K562 (cell line): ENCODE data around the gene TNIK. TPM values are rescaled to one million over a fixed set of nuclear protein-coding genes. Genes with fewer than 3 reads are reported as not detected.

Source experiments
- ATAC-seq: fragments of 200-7000 bp; cut with Tn5 transposase; 3 replicates; pipeline ENCODE4 v1.9.1; 2020; ENCODE audit warnings: moderate library complexity
- BruUV-seq: library from RNA; stranded (reverse); fragments of 400-500 nt; replicated peaks from 2 replicates; lab custom pipeline; 2021; lab: Mats Ljungman, UMichigan
- CTCF ChIA-PET: fragments of 300-600 bp; formaldehyde crosslinking; extraction: SDS; loops from one replicate; lab custom pipeline; 2021; ENCODE audit warnings: low intra/inter-chr PET ratio; lab: Yijun Ruan, JAX
- POLR2A ChIA-PET: fragments of 300-600, 350-650 bp; sonication (Branson Sonifier 250); formaldehyde crosslinking; extraction: SDS; loops from one replicate; lab custom pipeline; 2021; ENCODE audit warnings: antibody characterized with exemption, inconsistent platforms; lab: Yijun Ruan, JAX
- DNase-seq, 4 experiments: peaks; one replicate each; pipeline versions ENCODE4 v3.0.0 to v3.0.0-alpha.2; 2011 to 2018; ENCODE audit warnings: low spot score in 3 of 4, mixed read lengths in 3 of 4; ENCODE audit errors: extremely low read depth in 1 of 4
- FAIRE-seq: peaks from 2 replicates; lab custom pipeline; 2011; peaks lifted over from hg19 to GRCh38; lab: Jason Lieb, UNC
- H2AFZ ChIP-seq: 2 replicates; pipeline ENCODE4 v1.6.0; 2011; ENCODE audit warnings: low read depth, low read length, control low read depth, inconsistent platforms
- H3K27ac ChIP-seq: fragments of 200-600 bp; 3 replicates; pipeline ENCODE4 v1.8.0; 2011; ENCODE audit warnings: low read depth, mild to moderate bottlenecking, control low read depth, inconsistent platforms, low read length, moderate library complexity, mixed read lengths; ENCODE audit errors: extremely low read depth
- H3K27me3 ChIP-seq, 2 experiments: fragments of 300-600 bp in 1 of 2; 2 replicates in 1 of 2; 3 replicates in 1 of 2; pipeline versions ENCODE4 v1.6.0 to v1.8.0; 2011; ENCODE audit warnings: inconsistent platforms in 2 of 2, low read length in 2 of 2, mild to moderate bottlenecking in 1 of 2, mixed read lengths in 1 of 2, moderate library complexity in 1 of 2; ENCODE audit not compliant: control insufficient read depth in 2 of 2, insufficient read depth in 2 of 2
- H3K36me3 ChIP-seq: fragments of 300-600 bp; 3 replicates; pipeline ENCODE4 v1.8.0; 2011; ENCODE audit warnings: mild to moderate bottlenecking, low read length, inconsistent platforms; ENCODE audit not compliant: control insufficient read depth, insufficient read depth
- H3K4me1 ChIP-seq, 2 experiments: fragments of 200-600 bp in 1 of 2; replicated peaks in 1 of 2; 2 replicates in 1 of 2; 3 replicates in 1 of 2; pipeline versions ENCODE4 v1.5.1 to v1.8.0; 2011; ENCODE audit warnings: inconsistent platforms in 2 of 2, low read length in 2 of 2, mild to moderate bottlenecking in 1 of 2, mixed read lengths in 1 of 2, moderate library complexity in 1 of 2; ENCODE audit not compliant: control insufficient read depth in 2 of 2, insufficient read depth in 2 of 2
- H3K4me2 ChIP-seq: 2 replicates; pipeline ENCODE4 v1.6.1; 2011; ENCODE audit warnings: low read length, control low read depth, inconsistent platforms, mixed read lengths; ENCODE audit not compliant: insufficient read depth
- H3K4me3 ChIP-seq: fragments of 200-600 bp; sonication (generic), shearing (Covaris generic); 2 replicates; pipeline ENCODE4 v1.5.1; 2016; ENCODE audit warnings: control low read depth, inconsistent platforms
- H3K79me2 ChIP-seq: fragments of 200-600 bp; 3 replicates; pipeline ENCODE4 v1.8.0; 2011; ENCODE audit warnings: low read length, inconsistent platforms; ENCODE audit not compliant: control insufficient read depth, insufficient read depth
- H3K9ac ChIP-seq, 2 experiments: 2 replicates each; pipeline versions ENCODE4 v1.6.0 to v1.6.1; 2011; ENCODE audit warnings: low read depth in 2 of 2, low read length in 2 of 2, control low read depth in 1 of 2, inconsistent platforms in 1 of 2, mild to moderate bottlenecking in 1 of 2, mixed read lengths in 1 of 2; ENCODE audit not compliant: insufficient read depth in 1 of 2
- H3K9me1 ChIP-seq: one replicate; pipeline ENCODE4 v1.6.0; 2011; ENCODE audit warnings: inconsistent platforms, mild to moderate bottlenecking, low read length, moderate library complexity; ENCODE audit not compliant: control insufficient read depth, insufficient read depth
- H3K9me3 ChIP-seq: replicated peaks from 2 replicates; pipeline ENCODE4 v1.5.1; 2011; ENCODE audit warnings: low read depth, low read length, inconsistent platforms; ENCODE audit not compliant: control insufficient read depth, insufficient read depth
- H4K20me1 ChIP-seq: replicated peaks from 2 replicates; pipeline ENCODE4 v1.6.1; 2011; ENCODE audit warnings: low read length, inconsistent platforms, mixed read lengths; ENCODE audit not compliant: control insufficient read depth, insufficient read depth
- DACH1 ChIP-seq: fragments of 450-650 bp; IDR thresholded peaks from 2 replicates; pipeline ENCODE4 v1.6.1; 2018; ENCODE audit not compliant: partially characterized antibody
- ERF ChIP-seq: fragments of 450-650 bp; formaldehyde crosslinking; IDR thresholded peaks from 2 replicates; pipeline ENCODE4 v1.4.0; 2020; ENCODE audit warnings: mild to moderate bottlenecking, mixed read lengths
- MLLT1 ChIP-seq, 2 experiments: fragments of 450-650 bp; IDR thresholded peaks; 2 replicates each; pipeline ENCODE4 v1.6.1; 2016
- NR1H2 ChIP-seq: sonication (generic); formaldehyde crosslinking; IDR thresholded peaks from 2 replicates; pipeline ENCODE4 v1.4.0; 2020; ENCODE audit warnings: mild to moderate bottlenecking, missing genetic modification reagents
- NUFIP1 ChIP-seq: fragments of 450-650 bp; IDR thresholded peaks from 2 replicates; pipeline ENCODE4 v1.6.1; 2018; ENCODE audit not compliant: partially characterized antibody
- PTBP1 ChIP-seq: fragments of 200-400 bp; formaldehyde crosslinking; IDR thresholded peaks from 2 replicates; pipeline ENCODE4 v1.6.1; 2017; ENCODE audit warnings: low read depth, low read length
- SETDB1 ChIP-seq: IDR thresholded peaks from one replicate; pipeline ENCODE4 v1.6.1; 2012; ENCODE audit warnings: low read length, control low read depth, inconsistent platforms
- TRIM28 ChIP-seq: fragments of 450-650 bp; IDR thresholded peaks from 2 replicates; pipeline ENCODE4 v1.6.1; 2017
- WHSC1 ChIP-seq: IDR thresholded peaks from one replicate; pipeline ENCODE4 v1.6.1; 2012; ENCODE audit warnings: low read length, control low read depth, inconsistent platforms
- ZFP36 ChIP-seq: fragments of 150-350 bp; IDR thresholded peaks from 2 replicates; pipeline ENCODE4 v1.6.1; 2018; ENCODE audit warnings: low read length, low read depth; ENCODE audit not compliant: partially characterized antibody
- ZNF41 ChIP-seq: fragments of 250-450 bp; sonication (Bioruptor Pico); conservative IDR thresholded peaks from 2 replicates; pipeline ENCODE4 v1.4.0; 2020; ENCODE audit warnings: mild to moderate bottlenecking
- ZNF444 ChIP-seq: fragments of 250-450 bp; sonication (Bioruptor Pico); IDR thresholded peaks from 2 replicates; pipeline ENCODE4 v1.4.0; 2020; ENCODE audit warnings: mild to moderate bottlenecking, moderate library complexity
- WGBS: fragments of 100-300 bp; shearing (Covaris generic); methylation state at CpG from one replicate; pipeline ENCODE4 v1.1.6; 2016; ENCODE audit warnings: low coverage, mixed read lengths; ENCODE audit not compliant: insufficient coverage; ENCODE audit errors: missing lambda C conversion rate; 5-methylcytosine and 5-hydroxymethylcytosine counted together
- in situ Hi-C: fragments of 300-500 bp; cut with MboI; formaldehyde crosslinking; loops from 4 replicates; pipeline ENCODE4 v1.15.0; 2018; ENCODE audit warnings: inconsistent platforms, mixed read lengths
- intact Hi-C: fragments of 100-400 bp; cut with micrococcal nuclease; formaldehyde crosslinking; loops from 2 replicates; pipeline ENCODE4 v1.14.2; 2022
- polyA plus RNA-seq, 8 experiments: library from polyadenylated mRNA; depleted of rRNA in 4 of 8; stranded (reverse) in 5 of 8; unstranded in 3 of 8; fragments of >200 nt; fragmentation: Nextera tagmentation in 2 of 8; fragmentation: Illumina TruSeq in 1 of 8; extraction: Ambion mirVana in 2 of 8; extraction: Trizol in 1 of 8; gene quantifications; 2 replicates each; pipeline versions ENCODE4 v1.2.1 to v1.2.3, GENCODE V29; 2011 to 2014; ENCODE audit warnings: inconsistent platforms in 1 of 8, missing spikeins in 1 of 8
- total RNA-seq, 7 experiments: library from RNA; depleted of rRNA in 6 of 7; stranded (reverse); fragments of >200 nt in 6 of 7; fragmentation: Illumina TruSeq in 2 of 7; extraction: Trizol in 2 of 7; gene quantifications; 2 replicates each; pipeline versions ENCODE4 v1.2.1 to v1.2.3, GENCODE V29; 2011 to 2021; ENCODE audit warnings: low replicate concordance in 1 of 7
- TF ChIP-seq, protein P1 (sequence below), 2 experiments: fragments of 450-650 bp; IDR thresholded peaks; 2 replicates each; pipeline ENCODE4 v1.6.1; 2018; ENCODE audit warnings: mild to moderate bottlenecking in 2 of 2, low read depth in 1 of 2; ENCODE audit not compliant: partially characterized antibody in 2 of 2
- TF ChIP-seq, protein P2 (sequence below): sonication (generic); formaldehyde crosslinking; IDR thresholded peaks from 2 replicates; pipeline ENCODE4 v1.8.0; 2022; ENCODE audit warnings: missing genetic modification reagents, mild to moderate bottlenecking, borderline replicate concordance
- TF ChIP-seq, protein P3 (sequence below): IDR thresholded peaks from 2 replicates; pipeline ENCODE4 v1.6.1; 2012; ENCODE audit warnings: low read depth, low read length, improper control_type of control experiment, borderline replicate concordance

TNIK gene
- total and polyA plus RNA-seq, 9 of the 15 experiments (the other 6 are each of a cell fraction or from before 2014, with no cell fraction given) = 6.6 to 39.0 (median 24.7) TPM

DNA sequence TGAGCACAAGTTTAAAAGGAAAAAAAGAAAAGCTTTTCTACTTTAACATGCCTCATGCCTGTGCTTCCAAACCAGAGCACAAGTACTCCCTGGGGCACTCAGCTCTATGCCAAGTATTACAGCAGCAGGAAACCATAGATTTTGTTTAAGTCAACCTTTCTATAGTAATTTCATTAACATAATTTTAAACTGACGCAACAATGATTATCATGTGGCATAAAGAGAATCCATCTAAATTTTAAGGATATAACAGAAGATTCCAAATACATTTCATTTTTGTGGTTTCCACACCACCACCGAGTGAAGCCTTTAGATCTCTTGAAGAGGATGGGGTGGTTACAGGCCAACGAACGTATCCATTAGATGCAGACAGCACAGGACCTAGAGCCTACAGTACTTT lies 112.1 kb downstream of the TNIK start:
- in situ Hi-C loops (no loop called here), intact Hi-C loops (no loop called here)
- DNase-seq (no peak), FAIRE-seq (peak; percentile 60), ATAC-seq (peak; percentile 24)
- BruUV-seq = no TSS peak
- peaks cover 24% of the 10 kb centered on the region for H3K79me2 ChIP-seq
- H3K9me1 ChIP-seq = no peaks in the 10 kb centered on the region
- H3K9me3 ChIP-seq = no peaks in the 10 kb centered on the region
- H3K27me3 ChIP-seq = no peaks in the 10 kb centered on the region
- no peak overlapping the region for H2AFZ ChIP-seq
- H3K27ac ChIP-seq = no peak overlapping the region; the same call in 2 of the 3 replicates
- no peak overlapping the region for H3K4me3 ChIP-seq
- 64% methylated on average over 4 of the region's 4 CpGs for WGBS
- ChIA-PET POLR2A (interaction anchor here (0.8 to 1.4 kb wide), 4 partner anchors 9 to 182 kb away, joined by 3 to 5 read pairs (median 3); no protein-coding TSS in a partner anchor), CTCF (no interaction called here)
- H3K36me3 ChIP-seq = no peaks in the 10 kb centered on the region; the same call in 2 of the 3 replicates
- peaks cover 10 to 22% of the 10 kb centered on the region in 2 experiments for H3K4me1 ChIP-seq
- H3K4me2 ChIP-seq = no peak overlapping the region
- H4K20me1 ChIP-seq = peaks cover 3% of the 10 kb centered on the region
- H3K9ac ChIP-seq = no peak overlapping the region
- TF ChIP-seq ZNF41 (CRISPR knock-in tag) (no peak), DACH1 (no peak), NUFIP1 (no peak), WHSC1 (no peak), NR1H2 (CRISPR knock-in tag) (no peak), TRIM28 (no peak), ZNF444 (CRISPR knock-in tag) (no peak), PTBP1 (no peak), SETDB1 (no peak), MLLT1 (IDR thresholded peaks at IDR 0.05) (no peak), ERF (no peak), ZFP36 (no peak)
- TF ChIP-seq, protein P1, sequence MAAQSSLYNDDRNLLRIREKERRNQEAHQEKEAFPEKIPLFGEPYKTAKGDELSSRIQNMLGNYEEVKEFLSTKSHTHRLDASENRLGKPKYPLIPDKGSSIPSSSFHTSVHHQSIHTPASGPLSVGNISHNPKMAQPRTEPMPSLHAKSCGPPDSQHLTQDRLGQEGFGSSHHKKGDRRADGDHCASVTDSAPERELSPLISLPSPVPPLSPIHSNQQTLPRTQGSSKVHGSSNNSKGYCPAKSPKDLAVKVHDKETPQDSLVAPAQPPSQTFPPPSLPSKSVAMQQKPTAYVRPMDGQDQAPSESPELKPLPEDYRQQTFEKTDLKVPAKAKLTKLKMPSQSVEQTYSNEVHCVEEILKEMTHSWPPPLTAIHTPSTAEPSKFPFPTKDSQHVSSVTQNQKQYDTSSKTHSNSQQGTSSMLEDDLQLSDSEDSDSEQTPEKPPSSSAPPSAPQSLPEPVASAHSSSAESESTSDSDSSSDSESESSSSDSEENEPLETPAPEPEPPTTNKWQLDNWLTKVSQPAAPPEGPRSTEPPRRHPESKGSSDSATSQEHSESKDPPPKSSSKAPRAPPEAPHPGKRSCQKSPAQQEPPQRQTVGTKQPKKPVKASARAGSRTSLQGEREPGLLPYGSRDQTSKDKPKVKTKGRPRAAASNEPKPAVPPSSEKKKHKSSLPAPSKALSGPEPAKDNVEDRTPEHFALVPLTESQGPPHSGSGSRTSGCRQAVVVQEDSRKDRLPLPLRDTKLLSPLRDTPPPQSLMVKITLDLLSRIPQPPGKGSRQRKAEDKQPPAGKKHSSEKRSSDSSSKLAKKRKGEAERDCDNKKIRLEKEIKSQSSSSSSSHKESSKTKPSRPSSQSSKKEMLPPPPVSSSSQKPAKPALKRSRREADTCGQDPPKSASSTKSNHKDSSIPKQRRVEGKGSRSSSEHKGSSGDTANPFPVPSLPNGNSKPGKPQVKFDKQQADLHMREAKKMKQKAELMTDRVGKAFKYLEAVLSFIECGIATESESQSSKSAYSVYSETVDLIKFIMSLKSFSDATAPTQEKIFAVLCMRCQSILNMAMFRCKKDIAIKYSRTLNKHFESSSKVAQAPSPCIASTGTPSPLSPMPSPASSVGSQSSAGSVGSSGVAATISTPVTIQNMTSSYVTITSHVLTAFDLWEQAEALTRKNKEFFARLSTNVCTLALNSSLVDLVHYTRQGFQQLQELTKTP (IDR thresholded peaks at IDR 0.05; ENCODE audit: low read depth in 1 of 2, partially characterized antibody in 2 of 2) = no peak
- TF ChIP-seq, protein P2, sequence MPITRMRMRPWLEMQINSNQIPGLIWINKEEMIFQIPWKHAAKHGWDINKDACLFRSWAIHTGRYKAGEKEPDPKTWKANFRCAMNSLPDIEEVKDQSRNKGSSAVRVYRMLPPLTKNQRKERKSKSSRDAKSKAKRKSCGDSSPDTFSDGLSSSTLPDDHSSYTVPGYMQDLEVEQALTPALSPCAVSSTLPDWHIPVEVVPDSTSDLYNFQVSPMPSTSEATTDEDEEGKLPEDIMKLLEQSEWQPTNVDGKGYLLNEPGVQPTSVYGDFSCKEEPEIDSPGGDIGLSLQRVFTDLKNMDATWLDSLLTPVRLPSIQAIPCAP = no peak
- TF ChIP-seq, protein P3, sequence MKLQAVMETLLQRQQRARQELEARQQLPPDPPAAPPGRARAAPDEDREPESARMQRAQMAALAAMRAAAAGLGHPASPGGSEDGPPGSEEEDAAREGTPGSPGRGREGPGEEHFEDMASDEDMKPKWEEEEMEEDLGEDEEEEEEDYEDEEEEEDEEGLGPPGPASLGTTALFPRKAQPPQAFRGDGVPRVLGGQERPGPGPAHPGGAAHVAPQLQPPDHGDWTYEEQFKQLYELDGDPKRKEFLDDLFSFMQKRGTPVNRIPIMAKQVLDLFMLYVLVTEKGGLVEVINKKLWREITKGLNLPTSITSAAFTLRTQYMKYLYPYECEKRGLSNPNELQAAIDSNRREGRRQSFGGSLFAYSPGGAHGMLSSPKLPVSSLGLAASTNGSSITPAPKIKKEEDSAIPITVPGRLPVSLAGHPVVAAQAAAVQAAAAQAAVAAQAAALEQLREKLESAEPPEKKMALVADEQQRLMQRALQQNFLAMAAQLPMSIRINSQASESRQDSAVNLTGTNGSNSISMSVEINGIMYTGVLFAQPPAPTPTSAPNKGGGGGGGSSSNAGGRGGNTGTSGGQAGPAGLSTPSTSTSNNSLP = no peak
